Measurements from ENCODE around the gene KIF19.
"Not testable (repeated sequence)": the region's sequence is repeated elsewhere in the genome, so short reads cannot be mapped to it uniquely, and the experiment has no call there.

The KIF19 gene

DNA sequence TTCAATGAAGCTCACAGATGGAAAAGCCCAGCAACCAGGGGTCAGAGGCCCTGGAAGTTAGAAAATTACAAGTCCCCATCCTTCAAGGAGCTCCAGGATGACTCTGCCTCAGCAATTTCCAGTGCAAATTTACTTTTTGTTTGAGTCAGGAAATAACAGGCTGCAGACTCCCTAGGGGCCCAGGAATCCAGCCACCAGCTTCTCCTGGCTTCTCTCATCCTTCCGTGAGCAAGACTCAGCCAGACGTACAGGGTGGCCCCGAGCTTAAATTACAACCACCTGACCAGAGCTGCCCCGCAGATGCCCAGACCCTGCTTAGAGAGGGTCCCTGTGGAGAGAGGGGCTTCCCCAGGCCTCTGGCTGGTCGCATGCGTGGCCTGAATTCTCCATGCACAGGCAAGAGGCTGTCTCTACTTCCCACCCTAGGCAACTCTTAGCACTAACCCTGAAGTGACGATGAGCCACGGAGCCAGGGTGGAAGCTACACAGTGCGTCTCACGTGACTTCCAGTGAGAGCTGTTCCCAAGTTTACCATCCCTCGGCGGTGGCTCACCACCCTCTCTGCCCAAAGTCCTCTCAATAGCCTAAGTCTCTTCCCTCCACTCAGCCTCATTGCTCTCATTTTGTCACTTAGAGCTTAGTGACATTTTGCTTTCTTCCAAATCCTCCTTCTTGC lies 68.4 kb downstream of the KIF19 start:
- Mint-ChIP-seq H3K9me3 (no peaks in the 10 kb centered on the region), H3K4me1 (ENCODE audit: low read depth in 2 of 2) (peaks cover 0 to 2% of the 10 kb centered on the region in 2 donors), H3K36me3 (ENCODE audit: insufficient read depth) (no peaks in the 10 kb centered on the region), H3K27me3 (peaks cover 10 to 14% of the 10 kb centered on the region in 2 donors), H3K4me3 (no peak overlapping the region), H3K27ac (no peak overlapping the region)
- ATAC-seq (replicated peaks), result no peak
- no peak for DNase-seq

GRCh38 chr17:74394977-74395376 lies 69.0 kb downstream of the KIF19 start:
- H3K36me3 Mint-ChIP-seq (ENCODE audit: insufficient read depth), result no peaks in the 10 kb centered on the region
- no peak for ATAC-seq (replicated peaks)
- H3K27me3 Mint-ChIP-seq, result peaks cover 10% of the 10 kb centered on the region in 2 donors
- H3K4me1 Mint-ChIP-seq (ENCODE audit: low read depth in 2 of 2), result peaks cover 0 to 2% of the 10 kb centered on the region in 2 donors
- H3K27ac Mint-ChIP-seq, result no peak overlapping the region
- no peak for DNase-seq
- H3K4me3 Mint-ChIP-seq, result no peak overlapping the region
- H3K9me3 Mint-ChIP-seq, result no peaks in the 10 kb centered on the region

DNA sequence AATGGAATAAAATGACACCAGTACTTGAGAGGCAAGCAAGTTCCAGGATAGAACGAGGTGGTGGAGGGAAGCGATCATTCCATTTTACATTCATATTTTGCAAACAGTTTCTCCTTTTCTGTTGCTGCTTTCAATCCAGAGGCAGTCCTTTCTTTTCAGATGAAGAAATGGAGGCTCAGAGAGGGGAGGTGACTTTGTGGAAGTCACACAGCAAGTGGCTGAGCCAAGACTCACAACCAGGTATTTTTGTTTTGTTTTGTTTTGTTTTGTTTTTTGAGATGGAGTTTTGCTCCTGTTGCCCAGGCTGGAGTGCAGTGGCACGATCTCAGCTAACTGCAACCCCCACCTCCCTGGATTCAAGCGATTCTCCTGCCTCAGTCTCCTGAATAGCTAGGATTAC lies 70.5 kb downstream of the KIF19 start:
- Mint-ChIP-seq H3K27ac (no peak overlapping the region), H3K9me3 (no peaks in the 10 kb centered on the region), H3K4me3 (no peak overlapping the region), H3K27me3 (peaks cover 11% of the 10 kb centered on the region in 2 donors), H3K4me1 (ENCODE audit: low read depth in 2 of 2) (peaks cover 0 to under 1% of the 10 kb centered on the region in 2 donors), H3K36me3 (ENCODE audit: insufficient read depth) (no peaks in the 10 kb centered on the region)
- no peak for ATAC-seq (replicated peaks)
- no peak for DNase-seq

DNA sequence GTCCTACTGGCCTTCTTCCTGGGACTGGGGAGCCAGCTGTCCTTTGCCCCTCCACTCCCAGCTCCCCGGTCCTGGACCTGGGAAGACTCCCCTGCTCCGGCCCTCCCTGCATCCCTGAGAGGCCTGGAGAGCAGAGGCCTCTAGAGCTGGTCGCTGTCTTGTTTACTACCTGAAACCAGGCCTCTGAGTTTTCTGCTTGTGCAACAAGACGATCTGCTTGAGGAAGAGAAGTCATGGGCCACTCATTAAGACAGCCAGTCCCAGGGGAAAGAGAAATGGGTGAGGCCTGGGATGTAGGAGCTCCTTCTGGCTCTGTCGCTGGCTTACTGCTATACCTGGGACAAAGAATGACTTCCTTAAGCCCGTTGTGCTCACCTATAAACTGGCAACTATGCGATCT lies 76.0 kb downstream of the KIF19 start:
- Mint-ChIP-seq H3K27ac (no peak overlapping the region), H3K4me1 (ENCODE audit: low read depth in 2 of 2) (peaks cover 3% of the 10 kb centered on the region in 2 donors), H3K4me3 (no peak overlapping the region), H3K27me3 (peaks cover 17 to 27% of the 10 kb centered on the region in 2 donors), H3K9me3 (no peaks in the 10 kb centered on the region), H3K36me3 (ENCODE audit: insufficient read depth) (no peaks in the 10 kb centered on the region)
- no peak for DNase-seq
- ATAC-seq (replicated peaks), result no peak

DNA sequence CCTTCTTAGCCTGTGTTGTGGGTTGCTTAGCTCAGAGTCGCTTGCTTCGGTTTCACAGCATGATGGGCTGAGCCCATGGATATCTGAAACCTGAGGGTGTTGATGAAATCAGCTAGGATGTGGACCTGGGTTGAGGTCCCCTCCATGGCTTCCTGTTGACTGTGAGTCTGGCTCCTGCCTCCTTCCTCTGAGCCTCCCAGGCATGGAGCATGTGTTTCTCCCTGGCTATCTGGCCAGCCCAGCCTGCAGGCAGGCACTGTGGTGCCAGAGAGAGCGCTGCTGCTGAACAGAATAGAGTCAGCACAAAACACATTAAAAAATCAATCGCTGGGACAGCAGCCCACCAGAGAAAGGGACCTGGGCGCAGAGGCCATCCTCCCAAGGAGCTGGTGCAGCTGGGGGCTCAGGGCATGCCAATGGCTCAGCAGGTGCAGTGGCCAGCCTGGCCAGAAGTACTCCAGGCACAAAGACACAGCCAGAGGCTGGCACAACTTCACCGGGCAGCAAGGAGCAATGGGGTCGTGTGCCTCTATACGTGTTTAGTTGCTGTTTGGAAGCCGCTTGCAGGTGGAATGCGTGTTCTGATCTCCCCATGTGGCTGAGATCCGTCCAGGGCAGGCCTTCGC lies 77.6 kb downstream of the KIF19 start:
- Mint-ChIP-seq H3K27me3 (peaks cover 17 to 27% of the 10 kb centered on the region in 2 donors), H3K4me1 (ENCODE audit: low read depth in 2 of 2) (peaks cover 3 to 5% of the 10 kb centered on the region in 2 donors), H3K9me3 (no peaks in the 10 kb centered on the region), H3K27ac (no peak overlapping the region), H3K4me3 (no peak overlapping the region), H3K36me3 (ENCODE audit: insufficient read depth) (no peaks in the 10 kb centered on the region)
- no peak for ATAC-seq (replicated peaks)
- no peak for DNase-seq

GRCh38 chr17:74404218-74404617 lies 78.2 kb downstream of the KIF19 start:
- Mint-ChIP-seq H3K36me3 (ENCODE audit: insufficient read depth) (no peaks in the 10 kb centered on the region), H3K4me3 (no peak overlapping the region), H3K27me3 (peaks cover 17 to 27% of the 10 kb centered on the region in 2 donors), H3K9me3 (no peaks in the 10 kb centered on the region), H3K27ac (no peak overlapping the region), H3K4me1 (ENCODE audit: low read depth in 2 of 2) (peaks cover 3 to 5% of the 10 kb centered on the region in 2 donors)
- DNase-seq, result no peak
- ATAC-seq (replicated peaks), result no peak

DNA sequence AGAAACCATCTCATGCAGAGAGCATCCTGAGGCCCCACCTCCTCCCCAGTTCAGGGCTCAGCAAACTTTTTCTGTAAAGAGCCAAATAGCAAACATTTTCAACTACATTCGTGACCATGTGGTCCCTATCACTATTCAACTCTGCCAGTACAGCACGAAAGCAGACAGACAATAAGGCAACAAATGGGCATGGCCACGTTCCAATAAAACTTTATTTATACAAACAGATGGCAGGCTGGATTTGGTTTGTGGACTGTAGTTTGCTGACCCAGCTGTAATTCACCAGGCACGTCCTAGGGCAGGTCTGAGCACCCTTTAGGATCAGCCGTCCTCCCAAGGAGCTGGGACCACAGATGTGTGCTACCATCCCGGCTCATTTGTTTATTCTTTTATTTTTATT lies 78.8 kb downstream of the KIF19 start:
- peaks cover 17 to 27% of the 10 kb centered on the region in 2 donors for H3K27me3 Mint-ChIP-seq
- ATAC-seq (replicated peaks) (no peak), DNase-seq (no peak)
- H3K9me3 Mint-ChIP-seq, result no peaks in the 10 kb centered on the region
- peaks cover 3 to 5% of the 10 kb centered on the region in 2 donors for H3K4me1 Mint-ChIP-seq (ENCODE audit: low read depth in 2 of 2)
- no peak overlapping the region for H3K27ac Mint-ChIP-seq
- H3K36me3 Mint-ChIP-seq (ENCODE audit: insufficient read depth), result no peaks in the 10 kb centered on the region
- H3K4me3 Mint-ChIP-seq, result no peak overlapping the region

GRCh38 chr17:74405311-74405710 lies 79.3 kb downstream of the KIF19 start:
- H3K27ac Mint-ChIP-seq; H3K4me3 Mint-ChIP-seq; H3K9me3 Mint-ChIP-seq; ATAC-seq (replicated peaks); H3K36me3 Mint-ChIP-seq (ENCODE audit: insufficient read depth); H3K4me1 Mint-ChIP-seq (ENCODE audit: low read depth in 2 of 2); DNase-seq: not testable (repeated sequence)
- peaks cover 17 to 29% of the 10 kb centered on the region in 2 donors for H3K27me3 Mint-ChIP-seq
